ENCODE results near the gene EIF3A.
"Not testable (repeated sequence)": the region's sequence is repeated elsewhere in the genome, so short reads cannot be mapped to it uniquely, and the experiment has no call there.

The EIF3A gene, protein sequence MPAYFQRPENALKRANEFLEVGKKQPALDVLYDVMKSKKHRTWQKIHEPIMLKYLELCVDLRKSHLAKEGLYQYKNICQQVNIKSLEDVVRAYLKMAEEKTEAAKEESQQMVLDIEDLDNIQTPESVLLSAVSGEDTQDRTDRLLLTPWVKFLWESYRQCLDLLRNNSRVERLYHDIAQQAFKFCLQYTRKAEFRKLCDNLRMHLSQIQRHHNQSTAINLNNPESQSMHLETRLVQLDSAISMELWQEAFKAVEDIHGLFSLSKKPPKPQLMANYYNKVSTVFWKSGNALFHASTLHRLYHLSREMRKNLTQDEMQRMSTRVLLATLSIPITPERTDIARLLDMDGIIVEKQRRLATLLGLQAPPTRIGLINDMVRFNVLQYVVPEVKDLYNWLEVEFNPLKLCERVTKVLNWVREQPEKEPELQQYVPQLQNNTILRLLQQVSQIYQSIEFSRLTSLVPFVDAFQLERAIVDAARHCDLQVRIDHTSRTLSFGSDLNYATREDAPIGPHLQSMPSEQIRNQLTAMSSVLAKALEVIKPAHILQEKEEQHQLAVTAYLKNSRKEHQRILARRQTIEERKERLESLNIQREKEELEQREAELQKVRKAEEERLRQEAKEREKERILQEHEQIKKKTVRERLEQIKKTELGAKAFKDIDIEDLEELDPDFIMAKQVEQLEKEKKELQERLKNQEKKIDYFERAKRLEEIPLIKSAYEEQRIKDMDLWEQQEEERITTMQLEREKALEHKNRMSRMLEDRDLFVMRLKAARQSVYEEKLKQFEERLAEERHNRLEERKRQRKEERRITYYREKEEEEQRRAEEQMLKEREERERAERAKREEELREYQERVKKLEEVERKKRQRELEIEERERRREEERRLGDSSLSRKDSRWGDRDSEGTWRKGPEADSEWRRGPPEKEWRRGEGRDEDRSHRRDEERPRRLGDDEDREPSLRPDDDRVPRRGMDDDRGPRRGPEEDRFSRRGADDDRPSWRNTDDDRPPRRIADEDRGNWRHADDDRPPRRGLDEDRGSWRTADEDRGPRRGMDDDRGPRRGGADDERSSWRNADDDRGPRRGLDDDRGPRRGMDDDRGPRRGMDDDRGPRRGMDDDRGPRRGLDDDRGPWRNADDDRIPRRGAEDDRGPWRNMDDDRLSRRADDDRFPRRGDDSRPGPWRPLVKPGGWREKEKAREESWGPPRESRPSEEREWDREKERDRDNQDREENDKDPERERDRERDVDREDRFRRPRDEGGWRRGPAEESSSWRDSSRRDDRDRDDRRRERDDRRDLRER (N-terminal part only)
- 538 to 729 reads per million in 2 experiments for total RNA-seq

DNA sequence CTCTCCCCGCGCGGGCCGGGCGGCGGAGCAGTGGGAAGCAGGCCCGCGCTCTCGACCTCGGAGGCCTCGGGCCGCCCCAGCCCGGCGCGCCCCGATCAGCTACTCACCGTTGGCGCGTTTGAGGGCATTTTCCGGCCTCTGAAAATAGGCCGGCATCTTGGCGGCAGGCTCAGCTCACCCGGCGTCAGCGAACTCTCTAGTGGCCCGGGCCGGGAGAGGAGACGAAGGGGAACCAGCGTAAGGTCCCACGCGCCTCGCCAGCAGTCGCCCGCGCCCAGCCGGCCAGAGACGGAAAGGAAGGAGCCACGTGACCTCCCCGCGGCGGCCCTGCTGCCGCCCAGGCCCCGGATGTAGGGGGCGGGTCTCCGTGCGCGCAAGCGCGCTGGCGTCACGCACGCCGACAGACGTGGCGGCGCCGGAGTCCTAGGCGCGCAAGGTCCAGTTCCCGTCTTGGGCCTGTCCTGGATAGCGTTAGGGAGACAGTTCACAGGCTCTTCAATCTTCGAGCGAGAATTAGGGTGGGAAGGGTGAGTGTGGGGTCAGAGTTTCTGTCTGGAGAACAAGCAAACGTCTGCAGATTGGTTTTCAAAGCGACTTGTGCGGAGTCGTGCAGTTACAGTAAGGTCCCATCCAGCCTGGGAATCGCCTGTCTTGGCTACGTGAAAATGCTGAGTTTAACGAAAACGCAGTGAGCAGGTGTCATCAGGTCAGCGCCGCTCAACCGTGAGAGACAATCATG, at the start of gene EIF3A:
Gene EIF3A, minus strand, starts transcription at position 297 of the 739 bp plus-strand sequence. Its CDS starts 141 bp downstream, at position 156.
- DNase-seq (ENCODE audit: low read depth) = peak; percentile 85

- no peak for DNase-seq (ENCODE audit: low read depth)
These were observed 49.1 kb upstream of the EIF3A start for GRCh38 chr10:119129721-119130120.

GRCh38 chr10:119125942-119126341, 45.3 kb upstream of the EIF3A start:
- no peak for DNase-seq (ENCODE audit: low read depth)

DNA sequence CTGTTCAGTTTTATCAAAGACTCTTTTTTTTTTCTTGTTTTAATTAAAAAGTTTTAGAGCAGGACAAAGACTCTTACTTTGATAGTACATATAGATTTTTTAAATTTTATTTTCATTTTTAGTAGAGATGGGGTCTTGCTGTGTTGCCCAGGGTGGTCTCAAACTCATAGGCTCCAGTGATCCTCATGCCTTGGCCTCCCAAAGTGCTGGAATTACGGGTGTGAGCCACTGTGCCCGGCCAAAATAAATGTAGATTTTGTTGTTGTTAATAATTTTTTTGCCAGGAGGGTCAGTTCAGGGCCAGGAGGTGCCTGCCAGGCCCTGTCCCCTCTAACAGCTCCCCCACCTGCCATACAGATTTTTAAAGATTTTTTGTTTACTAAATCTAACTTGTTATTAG, 40.3 kb upstream of the EIF3A start:
- DNase-seq (ENCODE audit: low read depth) = no peak

GRCh38 chr10:119120413-119120867, 39.8 kb upstream of the EIF3A start:
- no peak for DNase-seq (ENCODE audit: low read depth)

GRCh38 chr10:119119400-119119799, 38.8 kb upstream of the EIF3A start:
- no peak for DNase-seq (ENCODE audit: low read depth)

GRCh38 chr10:119118231-119118630, 37.6 kb upstream of the EIF3A start:
- no peak for DNase-seq (ENCODE audit: low read depth)

- no peak for DNase-seq (ENCODE audit: low read depth)
These were observed 35.8 kb upstream of the EIF3A start for GRCh38 chr10:119116326-119116951.

DNA sequence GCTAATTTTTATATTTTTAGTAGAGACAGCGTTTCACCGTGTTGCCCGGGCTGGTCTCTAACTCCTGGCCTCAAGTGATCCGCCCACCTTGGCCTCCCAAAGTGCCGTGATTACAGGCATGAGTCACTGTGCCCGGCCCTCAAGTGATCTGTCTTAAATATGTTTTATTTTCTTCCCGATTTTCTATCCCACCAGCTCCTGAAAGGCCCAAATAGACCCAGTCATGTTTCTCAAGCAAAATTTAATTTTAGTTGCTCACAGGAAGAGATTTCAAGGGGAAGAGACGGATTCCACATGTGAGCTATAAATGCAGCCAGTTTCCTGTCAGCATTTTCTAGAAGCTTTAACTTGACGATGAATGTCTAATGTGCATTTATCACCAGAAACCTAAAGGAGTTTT, 35.3 kb upstream of the EIF3A start:
- DNase-seq (ENCODE audit: low read depth) = no peak

GRCh38 chr10:119113751-119114732, 33.4 kb upstream of the EIF3A start:
- DNase-seq (ENCODE audit: low read depth) = no peak

- DNase-seq (ENCODE audit: low read depth) = no peak
These were observed 31.4 kb upstream of the EIF3A start for GRCh38 chr10:119112056-119112455.

DNA sequence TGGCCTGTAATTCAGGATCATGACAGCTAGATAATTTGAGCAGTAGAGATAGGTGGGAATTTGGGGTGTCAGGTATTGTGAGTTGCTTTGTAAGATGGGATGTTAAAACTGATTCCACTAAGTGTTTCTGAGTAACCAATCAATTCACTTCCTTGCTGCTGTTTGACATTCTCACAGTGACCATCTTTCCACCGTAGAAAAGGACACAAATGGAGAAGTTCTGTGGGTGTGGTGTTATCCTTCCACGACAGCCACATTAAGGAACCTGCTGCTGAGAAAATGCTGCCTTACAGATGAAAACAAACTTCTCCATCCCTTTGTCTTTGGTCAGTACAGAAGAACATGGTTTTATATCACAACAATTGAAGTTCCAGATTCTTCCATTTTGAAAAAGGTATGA, 27.2 kb upstream of the EIF3A start:
- DNase-seq (ENCODE audit: low read depth) = not testable (repeated sequence)

GRCh38 chr10:119107106-119107505, 26.5 kb upstream of the EIF3A start:
- not testable (repeated sequence) for DNase-seq (ENCODE audit: low read depth)

- DNase-seq (ENCODE audit: low read depth) = not testable (repeated sequence)
These were observed 25.3 kb upstream of the EIF3A start for GRCh38 chr10:119105899-119106298.

- DNase-seq (ENCODE audit: low read depth) = no peak
These were observed 24.5 kb upstream of the EIF3A start for GRCh38 chr10:119105155-119105554.

DNA sequence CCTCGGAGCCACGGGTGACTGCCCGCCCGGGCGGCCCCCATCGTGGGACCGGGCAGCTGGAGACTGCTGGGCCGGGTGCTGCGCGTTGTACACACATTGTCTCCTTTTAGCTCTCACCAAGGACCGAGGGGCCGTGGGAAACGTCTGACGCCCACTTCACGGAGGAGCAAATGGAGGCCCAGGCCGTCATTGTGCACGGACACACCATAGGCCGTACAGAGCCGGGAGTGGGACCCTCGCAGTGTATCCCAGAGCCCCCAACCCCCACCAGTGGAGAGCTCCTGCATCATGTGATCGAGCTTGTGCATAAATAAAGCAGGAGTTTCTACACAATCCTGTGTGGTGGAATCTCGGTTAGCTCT, 24.0 kb upstream of the EIF3A start:
- DNase-seq (ENCODE audit: low read depth) = no peak

DNA sequence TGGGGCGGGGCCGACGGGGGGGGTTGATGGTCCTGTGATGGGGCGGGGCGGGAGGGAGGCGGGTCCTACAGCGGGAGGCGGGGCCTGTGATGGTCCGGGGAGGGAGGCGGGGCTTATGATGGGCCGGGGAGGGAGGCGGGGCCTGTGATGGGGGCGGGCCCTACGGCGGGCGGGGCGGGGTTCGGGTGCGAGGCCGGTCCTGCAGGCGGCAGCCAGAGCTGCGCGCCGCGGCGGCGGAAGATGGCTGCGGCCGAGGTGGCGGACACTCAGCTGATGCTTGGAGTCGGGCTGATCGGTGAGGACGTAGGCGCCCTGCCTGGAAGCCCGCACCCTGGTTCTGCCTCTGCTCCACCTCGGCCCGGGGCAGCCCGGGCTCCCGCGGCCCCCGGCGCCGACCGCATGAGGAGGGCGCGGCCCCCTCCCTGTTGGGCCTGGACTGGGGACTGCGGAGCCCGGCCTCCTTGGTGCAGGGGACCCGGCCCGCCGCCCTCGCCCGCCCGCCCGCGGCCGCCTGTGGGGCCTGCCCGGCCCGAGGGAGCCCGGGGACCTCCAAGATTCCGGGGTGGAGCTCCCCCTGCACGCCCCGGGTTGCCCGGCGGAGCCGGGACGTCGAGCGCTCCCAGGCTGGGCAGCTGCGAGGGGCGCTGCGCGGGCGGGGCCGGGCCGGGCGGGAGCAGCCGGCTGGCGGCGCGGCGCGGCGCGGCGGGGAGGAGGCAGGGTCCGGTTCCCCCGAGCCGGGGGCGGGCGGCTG, 23.5 kb upstream of the EIF3A start, which contains the start of gene DENND10:
Gene DENND10, plus strand, starts transcription at position 211 of the 751 bp plus-strand sequence. Its CDS starts 30 bp downstream, at position 241.
- DNase-seq (ENCODE audit: low read depth) = peak; percentile 66

DNA sequence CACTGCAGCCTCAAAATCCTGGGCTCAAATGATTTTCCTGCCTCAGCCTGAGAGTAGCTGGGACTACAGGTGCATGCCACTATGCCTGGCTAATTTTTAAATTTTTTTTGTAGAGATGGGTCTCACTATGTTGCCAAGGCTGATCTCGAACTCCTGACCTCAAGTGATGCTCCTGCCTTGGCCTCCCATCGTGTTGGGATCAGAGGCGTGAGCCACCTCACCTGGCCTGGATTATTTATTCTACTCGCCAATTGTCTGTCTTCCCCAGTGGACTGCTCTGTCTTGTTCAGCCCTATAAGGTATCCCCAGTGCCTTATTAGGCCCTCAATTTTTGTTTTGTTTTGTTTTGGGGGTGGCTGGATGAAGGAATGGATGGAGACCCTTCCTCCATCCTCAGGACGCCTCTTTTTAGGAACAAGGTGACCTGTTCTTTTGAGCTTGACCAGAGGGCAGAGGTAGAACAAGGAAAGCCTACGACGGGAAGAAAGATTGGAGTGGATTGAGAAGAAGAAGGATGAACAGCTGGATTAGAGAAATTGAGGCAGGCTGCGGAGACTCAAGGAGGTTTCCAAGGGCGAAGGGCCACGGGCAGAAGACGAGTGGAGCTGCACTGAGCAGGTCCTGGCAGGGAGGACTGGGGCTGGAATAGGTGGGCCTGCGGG, 22.8 kb upstream of the EIF3A start:
- no peak for DNase-seq (ENCODE audit: low read depth)
